ENCODE measurements around the gene TMIGD3. TPM values are rescaled to one million over a fixed set of nuclear protein-coding genes. Genes with fewer than 3 reads are reported as not detected.

TMIGD3 gene
- total RNA-seq, 4 donors from 2014 or later: 0.27 to 0.95 TPM; not detected in 2

DNA sequence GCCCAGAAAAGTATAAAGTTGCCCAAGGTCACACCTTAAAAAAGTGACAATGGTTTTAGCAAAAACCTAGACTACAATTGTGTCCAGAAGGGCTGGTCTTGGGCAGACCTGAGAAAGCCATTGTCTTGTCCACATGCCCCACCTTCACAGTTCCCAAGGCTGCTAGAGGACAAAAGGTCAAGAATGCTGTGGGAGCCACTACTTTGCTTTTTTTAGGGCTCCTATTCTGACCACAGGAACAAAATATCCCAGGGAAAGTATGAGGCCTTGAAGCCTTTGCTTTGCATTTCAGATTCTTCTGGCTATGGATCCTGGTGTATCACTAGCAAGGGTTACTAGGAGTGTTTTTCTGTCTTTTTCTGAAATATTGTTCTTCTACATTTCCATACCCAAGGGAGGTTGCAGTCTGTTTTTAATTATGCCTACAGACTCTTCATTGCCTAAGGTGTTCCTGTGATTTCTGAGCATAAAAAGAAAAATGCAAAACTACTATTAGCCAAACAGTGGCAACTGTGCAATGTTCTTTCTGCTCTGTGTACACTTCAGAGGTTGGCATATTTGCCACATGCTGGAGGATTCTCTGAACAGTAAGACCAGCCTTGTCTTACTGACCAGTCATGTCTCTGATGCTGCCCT, 18.9 kb downstream of the TMIGD3 start:
- in situ Hi-C loops (cut with MboI; ENCODE audit: low pct_ligation_motif_present in 1 of 4, low pct_unique_long_range_greater_than_20kb in 1 of 4, low sequenced_read_pairs in 3 of 4): loop anchor here (10.0 to 25.0 kb wide), 4 partner anchors 253 to 878 kb away; partner anchors contain the start of genes DDX20 (in 1 of the 4) and INKA2 (in 1 of the 4)
- Histone ChIP-seq H3K4me1 (peaks cover 0 to 4% (median 2%) of the 10 kb centered on the region in 4 donors), H3K4me3 (no peak overlapping the region)

DNA sequence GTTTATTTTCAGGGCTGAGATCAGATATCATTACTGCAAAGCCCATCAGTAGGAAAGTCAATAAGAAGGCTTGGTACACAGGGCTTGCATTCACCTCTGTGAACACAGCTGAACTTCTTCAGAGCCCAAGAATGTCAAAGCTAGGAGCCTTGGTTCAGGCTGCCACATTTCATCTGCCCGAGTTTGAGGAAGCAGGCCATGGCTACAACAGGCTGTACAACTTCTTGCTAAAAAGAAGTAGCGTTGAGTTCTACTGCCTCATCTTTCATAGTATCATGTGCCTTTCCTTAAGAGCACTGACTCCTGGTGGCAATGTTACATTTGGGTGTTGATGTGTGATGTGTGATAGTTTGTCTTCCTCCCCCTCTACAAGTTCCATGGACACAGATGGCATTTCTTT, 19.6 kb downstream of the TMIGD3 start:
- Histone ChIP-seq H3K9me3 (no peaks in the 10 kb centered on the region), H3K4me3 (no peak overlapping the region), H3K27ac (no peak overlapping the region), H3K4me1 (peaks cover 0 to 4% (median 2%) of the 10 kb centered on the region in 4 donors), H3K27me3 (no peaks in the 10 kb centered on the region), H3K36me3 (no peaks in the 10 kb centered on the region)
- 70 to 73% methylated on average over 2 of the region's 2 CpGs for WGBS, 2 donors (ENCODE audit: low coverage in 1 of 2)
- in situ Hi-C loops (cut with MboI; ENCODE audit: low pct_ligation_motif_present in 1 of 4, low pct_unique_long_range_greater_than_20kb in 1 of 4, low sequenced_read_pairs in 3 of 4) (loop anchor here (10.0 to 25.0 kb wide), 4 partner anchors 253 to 878 kb away; partner anchors contain the start of genes DDX20 (in 1 of the 4) and INKA2 (in 1 of the 4)), intact Hi-C loops (cut with DNase I; ENCODE audit: low total_unique reads) (loop anchor here (5.0 kb wide), 1 partner anchor 283 kb away; no protein-coding TSS in a partner anchor)
- DNase-seq: no peak
- TF ChIP-seq POLR2A (IDR thresholded peaks at IDR 0.05): no peak
- no peak for TF ChIP-seq POLR2AphosphoS5 (IDR thresholded peaks at IDR 0.05)
- TF ChIP-seq, protein P1, sequence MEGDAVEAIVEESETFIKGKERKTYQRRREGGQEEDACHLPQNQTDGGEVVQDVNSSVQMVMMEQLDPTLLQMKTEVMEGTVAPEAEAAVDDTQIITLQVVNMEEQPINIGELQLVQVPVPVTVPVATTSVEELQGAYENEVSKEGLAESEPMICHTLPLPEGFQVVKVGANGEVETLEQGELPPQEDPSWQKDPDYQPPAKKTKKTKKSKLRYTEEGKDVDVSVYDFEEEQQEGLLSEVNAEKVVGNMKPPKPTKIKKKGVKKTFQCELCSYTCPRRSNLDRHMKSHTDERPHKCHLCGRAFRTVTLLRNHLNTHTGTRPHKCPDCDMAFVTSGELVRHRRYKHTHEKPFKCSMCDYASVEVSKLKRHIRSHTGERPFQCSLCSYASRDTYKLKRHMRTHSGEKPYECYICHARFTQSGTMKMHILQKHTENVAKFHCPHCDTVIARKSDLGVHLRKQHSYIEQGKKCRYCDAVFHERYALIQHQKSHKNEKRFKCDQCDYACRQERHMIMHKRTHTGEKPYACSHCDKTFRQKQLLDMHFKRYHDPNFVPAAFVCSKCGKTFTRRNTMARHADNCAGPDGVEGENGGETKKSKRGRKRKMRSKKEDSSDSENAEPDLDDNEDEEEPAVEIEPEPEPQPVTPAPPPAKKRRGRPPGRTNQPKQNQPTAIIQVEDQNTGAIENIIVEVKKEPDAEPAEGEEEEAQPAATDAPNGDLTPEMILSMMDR (IDR thresholded peaks at IDR 0.05): no peak
- TF ChIP-seq EP300 (IDR thresholded peaks at IDR 0.05; ENCODE audit: low read depth): no peak

More for the DNA sequence above, 18.9 kb downstream of the TMIGD3 start:
- H3K27ac ChIP-seq: no peak overlapping the region
- DNase-seq: no peak
- intact Hi-C loops (cut with DNase I; ENCODE audit: low total_unique reads): loop anchor here (5.0 kb wide), 1 partner anchor 283 kb away; no protein-coding TSS in a partner anchor
- TF ChIP-seq POLR2AphosphoS5 (IDR thresholded peaks at IDR 0.05) (no peak), EP300 (IDR thresholded peaks at IDR 0.05; ENCODE audit: low read depth) (no peak), POLR2A (IDR thresholded peaks at IDR 0.05) (no peak)
- TF ChIP-seq, protein P1 (IDR thresholded peaks at IDR 0.05): no peak
- no peaks in the 10 kb centered on the region for H3K36me3 ChIP-seq
- no peaks in the 10 kb centered on the region for H3K27me3 ChIP-seq
- H3K9me3 ChIP-seq: no peaks in the 10 kb centered on the region

DNA sequence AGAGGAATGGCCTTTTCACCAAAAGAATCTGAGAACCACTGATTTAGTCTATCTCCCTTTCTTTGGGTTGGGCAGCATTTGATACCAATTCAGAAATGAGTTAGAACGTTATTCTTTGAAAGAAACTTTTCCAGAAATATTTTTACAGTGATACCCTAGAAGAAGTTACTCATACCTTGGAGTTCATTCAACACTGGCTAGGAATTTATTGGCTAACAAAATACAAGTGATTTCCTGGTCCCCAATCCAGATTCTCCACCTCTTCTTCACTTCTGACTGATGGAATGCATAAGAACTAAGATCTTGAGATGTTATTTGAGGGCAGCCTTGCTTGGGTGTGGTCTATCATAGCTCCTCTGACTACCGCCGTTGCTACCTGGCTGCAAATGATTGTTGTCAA, 20.3 kb downstream of the TMIGD3 start:
- DNase-seq: no peak
- Histone ChIP-seq H3K36me3 (no peaks in the 10 kb centered on the region), H3K9me3 (no peaks in the 10 kb centered on the region), H3K27ac (no peak overlapping the region), H3K4me1 (peaks cover 0 to 4% (median 2%) of the 10 kb centered on the region in 4 donors), H3K4me3 (no peak overlapping the region), H3K27me3 (no peaks in the 10 kb centered on the region)
- intact Hi-C loops (cut with DNase I; ENCODE audit: low total_unique reads) (loop anchor here (5.0 kb wide), 1 partner anchor 284 kb away; no protein-coding TSS in a partner anchor), in situ Hi-C loops (cut with MboI; ENCODE audit: low pct_ligation_motif_present in 1 of 4, low pct_unique_long_range_greater_than_20kb in 1 of 4, low sequenced_read_pairs in 3 of 4) (loop anchor here (10.0 to 25.0 kb wide), 4 partner anchors 254 to 879 kb away; partner anchors contain the start of genes DDX20 (in 1 of the 4) and INKA2 (in 1 of the 4))
- TF ChIP-seq EP300 (IDR thresholded peaks at IDR 0.05; ENCODE audit: low read depth): no peak
- no peak for TF ChIP-seq POLR2A (IDR thresholded peaks at IDR 0.05)
- 72 to 85% methylated on average over 3 of the region's 3 CpGs for WGBS, 2 donors (ENCODE audit: low coverage in 1 of 2)

DNA sequence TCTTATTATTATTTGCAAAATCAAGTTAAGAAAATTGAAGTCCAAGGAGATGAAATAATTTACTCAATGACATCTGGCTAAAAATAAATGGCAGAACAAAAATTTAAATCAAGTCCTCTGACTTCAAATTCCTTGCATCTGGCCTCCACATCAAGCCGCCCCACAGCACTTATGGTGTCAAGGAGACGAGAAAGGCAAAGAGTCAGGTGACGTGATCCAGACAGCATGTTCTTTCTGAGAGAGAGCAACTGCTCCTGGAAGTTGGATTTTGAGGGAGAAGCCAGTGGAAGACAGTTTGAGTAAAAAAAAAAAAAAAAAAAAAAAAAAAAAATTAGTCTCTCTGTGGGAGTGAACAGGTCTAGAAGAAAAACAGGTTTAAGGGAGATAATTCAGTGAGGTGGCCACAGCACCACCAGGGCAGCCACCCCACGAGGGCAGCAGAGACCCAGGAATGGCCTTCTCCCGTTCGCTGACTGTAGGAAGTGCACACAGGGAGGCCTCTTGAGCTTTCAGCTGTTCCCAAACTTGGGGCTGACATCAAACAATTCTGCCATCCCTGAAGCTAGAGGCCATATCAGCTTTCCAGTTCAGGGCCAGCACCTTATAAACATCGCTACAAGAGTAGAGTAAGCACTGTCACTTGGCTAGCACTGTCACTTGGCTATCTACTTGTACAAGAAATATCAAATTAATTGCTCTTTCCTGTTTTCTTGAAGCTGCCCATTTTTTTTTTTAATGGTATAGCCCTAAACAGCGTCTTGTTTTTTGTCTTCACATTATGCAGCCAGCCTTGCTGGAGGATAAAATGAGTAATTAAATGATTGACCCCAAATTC, 21.8 kb downstream of the TMIGD3 start:
- DNase-seq: peak; percentile 79
- in situ Hi-C loops (cut with MboI; ENCODE audit: low pct_ligation_motif_present in 1 of 4, low pct_unique_long_range_greater_than_20kb in 1 of 4, low sequenced_read_pairs in 3 of 4): loop anchor here (10.0 to 25.0 kb wide), 4 partner anchors 256 to 881 kb away; partner anchors contain the start of genes DDX20 (in 1 of the 4) and INKA2 (in 1 of the 4)
- intact Hi-C loops (cut with DNase I; ENCODE audit: low total_unique reads): loop anchor here (5.0 kb wide), 1 partner anchor 286 kb away; no protein-coding TSS in a partner anchor
- WGBS, 2 donors (ENCODE audit: low coverage in 1 of 2): 45 to 57% methylated on average over 4 to 8 of the region's 8 CpGs
- Histone ChIP-seq H3K27me3 (no peaks in the 10 kb centered on the region), H3K9me3 (no peaks in the 10 kb centered on the region), H3K4me1 (peaks cover 0 to 11% (median 2%) of the 10 kb centered on the region in 4 donors), H3K27ac (peak overlapping the region in 2 of 4 donors; percentile 19 to 33), H3K36me3 (no peaks in the 10 kb centered on the region), H3K4me3 (no peak overlapping the region)
- TF ChIP-seq, protein P1 (IDR thresholded peaks at IDR 0.05): peak; percentile 63 to 85 (median 68)
- no peak for TF ChIP-seq EP300 (IDR thresholded peaks at IDR 0.05; ENCODE audit: low read depth)
